Measurements from ENCODE around the gene THAP7.
"Not testable (repeated sequence)": the region's sequence is repeated elsewhere in the genome, so short reads cannot be mapped to it uniquely, and the experiment has no call there.

Gene THAP7

DNA sequence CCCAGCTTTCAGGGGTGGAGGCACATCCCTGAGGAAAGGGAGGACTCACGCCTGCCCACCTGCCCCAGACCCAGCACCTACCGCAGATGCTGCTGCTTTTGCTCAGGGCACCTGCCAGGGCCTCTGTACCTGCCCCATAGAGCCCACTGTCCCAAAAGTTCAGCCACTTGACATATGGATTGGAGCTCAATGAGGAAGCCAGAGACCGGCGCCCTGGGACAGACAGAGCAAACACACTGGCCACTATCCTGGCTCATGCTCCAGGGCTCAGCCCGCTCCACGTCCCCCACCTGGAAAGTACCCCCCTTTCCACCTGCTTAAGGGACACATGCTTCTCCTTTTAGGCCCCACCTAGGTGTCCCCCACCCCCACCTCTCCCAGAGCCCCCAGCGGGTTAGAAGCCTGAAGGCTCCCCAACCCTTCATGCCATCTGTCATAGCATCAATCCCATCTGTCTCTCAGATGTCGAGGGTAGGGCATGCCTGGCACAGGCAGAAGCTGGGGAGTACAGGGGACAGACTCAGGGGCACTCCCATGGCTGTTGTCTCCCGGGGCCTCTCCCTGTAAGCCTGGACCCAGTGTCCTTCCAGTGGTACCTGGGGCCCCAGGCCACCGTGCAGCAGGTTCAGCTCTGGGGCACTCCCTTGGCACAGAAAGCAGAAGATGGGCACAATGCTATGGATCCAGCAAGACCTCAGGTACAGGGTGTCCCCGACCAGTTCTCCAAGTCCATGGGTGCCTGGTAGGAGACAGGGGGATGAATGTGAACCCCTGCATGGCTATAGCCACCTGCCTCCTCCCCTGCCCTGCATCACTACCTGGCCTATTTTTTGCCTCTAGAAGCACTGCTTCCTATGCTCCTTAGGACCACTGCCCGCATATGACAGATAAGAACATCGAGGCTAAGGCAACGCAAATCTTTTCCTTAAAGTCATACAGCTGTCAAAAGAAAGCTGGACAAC lies 10.8 kb upstream of the THAP7 start:
- peak; percentile 59 for DNase-seq

- DNase-seq, result no peak
Measured at GRCh38 chr22:21010426-21011113, 8.7 kb upstream of the THAP7 start.

GRCh38 chr22:21009638-21010425 lies 7.9 kb upstream of the THAP7 start:
- no peak for DNase-seq

- not testable (repeated sequence) for DNase-seq
Measured at GRCh38 chr22:21009208-21009607, 7.3 kb upstream of the THAP7 start.

DNA sequence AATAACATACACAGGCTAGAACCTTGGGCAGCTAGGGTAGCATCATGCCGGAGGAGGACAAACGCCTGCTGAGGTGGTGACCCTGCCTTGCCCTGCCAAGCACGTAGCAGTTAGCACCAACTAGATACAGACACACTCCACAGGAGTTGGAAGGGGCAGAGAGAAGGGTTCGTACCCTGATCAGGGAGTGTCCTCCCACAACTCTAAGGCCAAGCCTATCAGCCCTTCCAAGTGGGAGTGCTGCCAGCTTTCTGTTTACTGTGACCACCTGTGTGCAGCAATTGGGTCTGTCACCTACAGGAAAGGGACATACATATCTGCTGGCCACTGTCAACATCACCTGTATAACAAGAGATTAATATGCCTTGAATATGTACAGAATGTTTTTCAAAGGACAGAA lies 1.9 kb upstream of the THAP7 start:
- DNase-seq, result peak; percentile 73

DNA sequence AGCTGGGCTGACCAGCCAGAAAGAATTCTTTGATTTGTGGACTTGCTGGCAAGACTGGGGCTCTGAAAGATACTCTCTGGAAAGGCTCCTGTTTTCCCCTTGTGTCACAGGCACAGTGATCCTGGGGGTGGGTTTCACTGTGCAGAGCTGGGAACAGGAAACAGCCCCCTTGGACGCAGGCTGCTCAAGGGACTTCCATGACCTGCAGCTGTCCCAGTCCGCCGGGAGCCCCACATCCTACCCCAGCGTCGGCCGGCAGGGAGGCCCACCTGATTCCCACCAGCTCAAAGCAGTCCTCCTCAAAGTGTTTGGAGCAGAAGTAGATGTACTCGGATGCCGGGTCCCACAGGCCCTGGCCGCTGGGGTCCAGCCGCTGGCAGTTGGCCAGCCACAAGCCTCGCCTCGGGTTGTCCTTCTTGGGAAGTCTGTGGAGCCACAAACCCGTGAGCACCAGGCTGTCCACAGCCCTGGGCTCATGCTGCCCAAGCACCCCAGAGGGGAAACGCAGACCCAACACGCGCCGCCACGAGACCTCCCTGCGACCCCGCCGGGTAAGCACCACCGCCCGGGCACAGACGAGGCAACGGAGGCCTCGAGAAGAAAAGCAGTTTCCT lies 824 bp downstream of the THAP7 start:
- DNase-seq, result no peak

- DNase-seq, result peak; percentile 33
Measured at GRCh38 chr22:21000207-21000986, 1.5 kb downstream of the THAP7 start.

- no peak for DNase-seq
Measured at GRCh38 chr22:20999350-21000206, 2.3 kb downstream of the THAP7 start.

GRCh38 chr22:20998411-20999336 lies 3.2 kb downstream of the THAP7 start:
- peak; percentile 4 for DNase-seq

DNA sequence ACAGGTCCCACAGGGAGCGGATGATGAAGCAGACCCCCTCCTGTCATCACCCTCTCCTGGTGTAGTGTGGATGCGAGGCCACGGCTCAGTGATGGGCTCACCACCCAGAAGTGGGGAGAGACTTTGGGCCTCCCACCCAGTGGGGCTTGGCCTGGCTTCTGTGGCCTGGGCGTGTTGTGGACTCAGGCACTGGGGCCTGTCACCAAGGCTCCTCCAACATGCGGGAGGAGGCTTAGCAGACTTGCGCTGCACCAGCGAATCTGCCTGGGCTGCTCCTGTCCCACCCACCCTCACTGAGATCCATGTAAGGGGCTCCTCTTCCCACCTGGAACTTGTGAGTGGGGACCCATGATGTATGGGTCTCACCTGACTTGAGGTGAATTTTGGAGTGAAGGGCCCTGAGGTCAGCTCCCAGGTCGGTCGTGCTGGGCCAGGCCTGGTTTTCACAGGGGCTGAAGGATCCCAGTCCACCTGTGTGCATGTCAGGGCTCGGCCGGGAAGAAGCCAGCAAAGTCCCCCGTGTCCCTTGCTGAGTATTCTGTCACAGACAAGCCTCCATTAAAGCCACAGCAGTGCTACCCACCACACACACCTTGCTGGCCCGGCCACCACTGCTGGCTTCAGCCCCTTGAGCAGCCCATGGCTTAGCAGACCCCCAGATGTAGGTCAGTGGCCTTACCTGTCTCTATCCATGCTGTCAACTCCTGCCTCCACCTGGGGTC lies 4.2 kb downstream of the THAP7 start:
- DNase-seq, result no peak

DNA sequence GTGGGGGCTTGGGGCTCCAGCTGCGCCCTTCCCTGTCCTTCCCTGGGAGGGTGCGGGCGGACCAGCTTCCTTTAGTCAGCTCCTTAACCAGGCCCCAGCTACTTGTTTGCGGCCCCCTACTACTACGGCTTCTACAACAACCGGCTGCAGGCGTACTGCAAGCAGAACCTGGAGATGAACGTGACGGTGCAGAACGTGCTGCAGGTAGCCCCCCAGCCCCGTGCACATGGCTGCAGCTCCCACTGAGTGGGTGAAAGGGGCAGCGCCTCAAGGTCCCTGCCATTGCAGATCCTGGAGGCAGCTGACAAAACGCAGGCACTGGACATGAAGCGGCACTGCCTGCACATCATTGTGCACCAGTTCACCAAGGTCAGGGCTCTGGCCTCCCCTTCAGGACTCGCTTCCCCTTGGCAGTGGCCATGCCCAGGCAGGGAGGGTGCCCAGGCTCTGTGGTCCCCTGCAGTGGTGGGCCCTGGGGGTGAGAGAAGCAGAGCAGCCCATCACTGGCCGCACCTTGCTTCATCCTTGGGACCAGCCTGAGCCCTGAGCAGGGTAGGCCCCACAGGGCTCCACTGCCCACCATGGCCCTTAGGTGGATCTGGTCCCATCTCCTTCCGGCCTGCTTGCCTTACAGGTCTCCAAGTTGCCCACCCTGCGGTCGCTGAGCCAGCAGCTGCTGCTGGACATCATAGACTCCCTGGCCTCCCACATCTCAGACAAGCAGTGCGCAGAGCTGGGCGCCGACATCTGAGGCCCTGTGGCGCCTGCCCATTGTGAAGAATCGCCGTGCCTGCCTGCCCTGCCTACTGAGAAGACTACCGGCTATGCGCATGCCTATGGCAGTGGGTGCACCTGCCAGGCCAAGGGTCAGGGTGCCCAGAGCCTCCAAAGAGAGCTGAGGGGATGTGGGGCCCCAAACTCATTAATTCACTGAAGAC lies 5.1 kb downstream of the THAP7 start:
- DNase-seq, result no peak

DNA sequence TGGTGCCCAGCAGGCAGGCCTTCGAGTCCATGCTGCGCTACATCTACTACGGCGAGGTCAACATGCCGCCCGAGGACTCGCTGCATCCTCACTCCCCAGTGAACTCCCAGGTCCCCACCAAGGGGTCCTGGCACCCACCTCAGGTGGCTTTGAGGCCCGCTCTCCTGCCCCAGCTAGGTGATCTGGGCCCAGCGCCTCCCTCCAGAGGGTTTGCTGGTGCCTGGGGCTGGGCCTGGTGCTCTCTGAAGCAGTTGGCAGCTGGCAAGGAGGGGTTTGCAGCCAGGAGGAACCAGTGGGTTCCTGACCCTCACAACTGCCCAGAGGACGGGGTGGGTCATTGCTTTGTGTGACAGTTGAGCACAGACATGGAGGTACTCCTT lies 5.9 kb downstream of the THAP7 start:
- DNase-seq, result no peak

- no peak for DNase-seq
Measured at GRCh38 chr22:20995329-20996030, 6.4 kb downstream of the THAP7 start.

GRCh38 chr22:20994902-20995241 lies 7.0 kb downstream of the THAP7 start:
- DNase-seq, result no peak

GRCh38 chr22:20994128-20994901 lies 7.6 kb downstream of the THAP7 start:
- DNase-seq, result no peak

- DNase-seq, result no peak
Measured at GRCh38 chr22:20993304-20994127, 8.4 kb downstream of the THAP7 start.
